SK-N-DZ (cell line): ENCODE measurements around the gene SYNGR2.
A peak's percentile ranks its signal among the peaks of the same experiment; 100 is the strongest.

Experiments used
- DNase-seq: peaks from one replicate; pipeline ENCODE4 v3.0.0-alpha.2; 2015; ENCODE audit warnings: low spot score
- small RNA-seq, 2 experiments: library from RNA; depleted of rRNA; stranded (forward); fragments of <200 nt; gene quantifications; one replicate each; pipeline ENCODE3, GENCODE V24; 2014

The SYNGR2 gene

DNA sequence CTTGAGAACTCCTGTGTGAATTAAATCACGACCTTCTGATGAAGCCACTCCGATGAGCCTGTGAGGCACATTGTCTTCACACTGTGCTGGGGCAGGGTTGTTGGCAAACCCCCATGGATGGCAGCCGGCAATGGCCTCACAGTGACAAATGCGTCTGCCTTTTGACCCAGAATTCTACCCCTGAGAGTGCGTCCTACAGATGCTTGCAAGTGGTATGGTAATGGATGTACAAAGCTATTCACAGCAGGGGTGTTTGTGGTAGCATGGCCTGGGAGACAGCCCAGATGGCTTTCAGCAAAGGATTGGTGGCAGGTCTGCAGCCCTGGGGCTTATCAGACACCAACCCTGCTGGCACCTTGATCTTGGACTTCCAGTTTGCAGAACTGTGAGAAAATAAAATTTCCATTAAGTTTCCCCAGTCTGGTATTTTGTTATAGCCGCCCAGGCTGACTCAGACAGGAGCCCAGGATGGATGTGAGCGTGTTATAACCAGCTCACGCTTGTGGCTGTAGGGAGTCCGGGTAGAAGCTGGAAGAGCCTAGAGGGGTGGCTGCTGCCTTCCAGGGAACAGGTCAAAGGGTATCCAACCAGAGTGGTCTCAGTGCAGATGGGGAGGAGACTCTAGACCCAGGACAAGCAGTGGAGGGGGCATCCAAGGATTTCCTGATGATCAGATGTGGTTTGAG, 28.9 kb downstream of the SYNGR2 start:
- no peak for DNase-seq

DNA sequence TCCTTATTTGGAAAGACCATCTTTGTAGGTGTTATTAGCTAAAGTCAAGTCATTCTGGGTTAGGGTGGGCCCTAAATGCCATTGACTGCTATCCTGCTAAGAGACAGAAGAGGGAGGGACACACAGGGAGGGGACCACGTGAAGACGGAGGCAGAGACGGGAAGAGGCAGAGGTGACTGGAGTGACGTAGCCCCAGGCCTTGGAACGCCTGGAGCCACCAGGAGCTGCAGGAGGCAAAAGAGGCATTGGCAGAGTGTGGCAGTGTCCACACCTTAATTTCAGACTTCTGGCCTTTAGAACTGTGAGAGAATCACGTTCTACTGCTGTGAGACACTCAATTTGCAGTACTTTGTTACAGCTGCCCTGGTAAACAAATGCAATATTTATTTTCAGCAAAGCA, 32.1 kb downstream of the SYNGR2 start:
- no peak for DNase-seq

DNA sequence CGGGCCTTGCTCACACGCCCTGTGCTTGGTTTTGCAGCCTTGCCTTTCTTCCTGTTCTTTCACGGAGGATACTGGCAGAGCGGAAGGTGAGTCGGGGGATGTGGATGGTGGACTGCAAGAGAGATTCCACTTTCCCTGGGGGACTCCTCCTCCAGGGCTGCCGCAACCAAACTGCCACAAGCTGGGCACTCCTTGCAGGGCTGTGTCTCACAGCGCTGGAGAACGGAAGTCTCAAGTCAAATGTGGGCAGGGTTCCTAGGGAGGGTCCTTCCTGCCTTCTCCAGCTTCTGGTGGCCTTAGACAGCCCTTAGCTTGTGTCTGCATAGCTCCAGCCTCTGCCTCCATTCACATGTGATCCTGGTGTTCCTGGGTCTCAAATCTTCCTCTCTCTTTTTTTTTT, 34.3 kb downstream of the SYNGR2 start:
- DNase-seq: no peak

DNA sequence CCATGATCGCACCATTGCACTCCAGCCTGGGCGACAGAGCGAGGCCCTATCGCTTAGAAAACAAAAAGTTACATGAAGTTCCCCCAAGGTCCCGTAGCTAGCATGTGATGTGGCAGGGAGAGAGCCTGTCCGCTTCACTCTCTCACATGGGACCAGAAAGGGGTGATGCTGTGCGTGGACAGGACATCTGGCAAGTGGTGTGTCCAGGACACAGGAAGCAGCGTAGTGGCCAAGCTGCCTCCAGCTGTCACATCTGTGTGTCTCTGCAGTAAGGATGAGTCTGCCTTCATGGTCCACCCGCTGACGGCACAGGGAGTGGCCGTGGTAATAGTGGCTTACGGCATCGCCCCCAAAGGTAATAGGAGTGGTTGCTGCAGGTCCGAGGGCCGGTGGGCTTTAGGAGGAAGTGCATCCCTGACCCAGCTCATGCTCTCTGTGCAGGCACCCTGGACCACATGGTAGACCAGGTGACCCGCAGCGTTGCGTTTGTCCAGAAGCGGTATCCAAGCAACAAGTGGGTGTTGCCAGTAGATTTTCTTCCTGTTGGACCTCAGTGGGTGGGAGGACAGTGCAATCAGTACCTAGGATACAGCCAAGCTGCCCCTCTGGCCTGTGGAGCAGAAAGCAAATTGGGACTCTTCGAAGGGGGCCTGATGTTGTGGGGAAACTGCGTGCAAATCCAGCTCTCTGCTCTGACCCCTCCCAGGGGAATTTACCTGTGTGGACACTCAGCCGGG, 36.2 kb downstream of the SYNGR2 start:
- no peak for DNase-seq

DNA sequence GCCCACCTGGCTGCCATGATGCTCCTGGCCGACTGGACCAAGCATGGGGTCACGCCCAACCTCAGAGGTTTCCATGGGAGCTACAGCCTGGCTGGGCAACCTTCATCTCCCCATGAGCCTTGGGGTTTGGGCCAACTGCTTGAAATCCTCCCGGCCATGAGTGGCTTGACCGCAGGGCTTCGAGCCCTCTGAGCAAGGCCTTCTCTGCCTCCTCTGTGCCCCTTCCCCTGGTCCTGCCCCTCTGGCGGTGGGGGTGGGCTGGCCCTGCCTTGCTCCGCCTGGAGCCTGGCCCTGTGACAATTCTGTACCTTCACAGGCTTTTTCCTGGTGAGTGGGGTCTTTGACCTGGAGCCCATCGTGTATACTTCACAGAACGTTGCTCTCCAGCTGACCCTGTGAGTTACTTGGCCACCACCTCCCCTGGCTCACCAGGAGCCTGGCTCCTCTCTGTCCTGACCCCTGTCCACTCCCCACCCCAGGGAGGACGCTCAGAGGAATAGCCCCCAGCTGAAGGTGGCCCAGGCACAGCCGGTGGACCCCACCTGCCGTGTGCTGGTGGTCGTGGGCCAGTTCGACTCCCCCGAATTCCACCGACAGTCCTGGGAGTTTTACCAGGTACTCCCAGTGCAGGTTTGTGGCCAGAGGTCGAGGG, 36.9 kb downstream of the SYNGR2 start:
- DNase-seq: no peak

- DNase-seq: no peak
These were observed 37.9 kb downstream of the SYNGR2 start for GRCh38 chr17:78206298-78206697.

GRCh38 chr17:78208486-78208885, 40.1 kb downstream of the SYNGR2 start:
- no peak for DNase-seq

GRCh38 chr17:78210111-78210510, 41.7 kb downstream of the SYNGR2 start:
- no peak for DNase-seq

- no peak for DNase-seq
These were observed 42.7 kb downstream of the SYNGR2 start for GRCh38 chr17:78211032-78211431.

- peak; percentile 92 for DNase-seq
These were observed 45.8 kb downstream of the SYNGR2 start, which contains the start of gene BIRC5 for GRCh38 chr17:78214016-78214705. Gene BIRC5 (plus strand): TSS chr17:78214253. CDS start chr17:78214317, 64 bp downstream.

GRCh38 chr17:78214706-78215061, 46.3 kb downstream of the SYNGR2 start:
- no peak for DNase-seq

- no peak for DNase-seq
These were observed 51.2 kb downstream of the SYNGR2 start for GRCh38 chr17:78219396-78220150.

Small RNAs within 50 kb of the gene (small RNA-seq; reads per million reads assigned to genes)
- 0 reads per million in 2 experiments for gene AC087645.1
